ENCODE measurements around the gene WDR33. TPM values are rescaled to one million over a fixed set of nuclear protein-coding genes. Genes with fewer than 3 reads are reported as not detected.

The WDR33 gene
- total and polyA plus RNA-seq, 9 of the 15 experiments (the other 6 are each of a cell fraction or from before 2014, with no cell fraction given), result 24.2 to 57.4 (median 38.4) TPM

GRCh38 chr2:127701193-127701650 is 109.7 kb downstream of the WDR33 start, which contains the start of gene SFT2D3:
Gene SFT2D3, plus strand, starts transcription at chr2:127701497. Its CDS starts 32 bp downstream, at chr2:127701529.
- H3K27me3 ChIP-seq (ENCODE audit: control insufficient read depth in 2 of 2, insufficient read depth in 2 of 2, low read length in 2 of 2), result no peaks in the 10 kb centered on the region
- DNase-seq (ENCODE audit: extremely low read depth in 1 of 4, low spot score in 3 of 4) (peak; percentile 78 to 96 (median 86)), FAIRE-seq (peak; percentile 78), ATAC-seq (peak; percentile 92)
- peak within 1 kb of the TSS; percentile 93 for H3K4me2 ChIP-seq (ENCODE audit: insufficient read depth, low read length)
- H3K4me3 ChIP-seq, result peak within 1 kb of the TSS; percentile 83
- intact Hi-C loops (cut with micrococcal nuclease), result loop anchor here (2.0 kb wide), 2 partner anchors 110 kb away; partner anchors contain the start of gene WDR33
- peak within 1 kb of the TSS; percentile 92 for H2AFZ ChIP-seq (ENCODE audit: low read depth, low read length)
- H4K20me1 ChIP-seq (replicated peaks; ENCODE audit: control insufficient read depth, insufficient read depth, low read length), result no peaks in the 10 kb centered on the region; the same call in none of the 2 replicates
- peaks cover 35% of the 10 kb centered on the region for H3K79me2 ChIP-seq (ENCODE audit: control insufficient read depth, insufficient read depth, low read length)
- H3K9me1 ChIP-seq (ENCODE audit: control insufficient read depth, insufficient read depth, low read length), result no peaks in the 10 kb centered on the region
- peaks cover 35% of the 10 kb centered on the region for H3K36me3 ChIP-seq (ENCODE audit: control insufficient read depth, insufficient read depth, low read length)
- CTCF ChIA-PET (ENCODE audit: low intra/inter-chr PET ratio), result no interaction called here
- no peaks in the 10 kb centered on the region for H3K9me3 ChIP-seq (replicated peaks; ENCODE audit: control insufficient read depth, insufficient read depth, low read depth, low read length)
- H3K4me1 ChIP-seq (replicated peaks in 1 of 2; ENCODE audit: control insufficient read depth in 2 of 2, insufficient read depth in 2 of 2, low read length in 2 of 2), result peaks cover 18 to 26% of the 10 kb centered on the region in 2 experiments
- peak within 1 kb of the TSS; percentile 81 to 99 for H3K9ac ChIP-seq (ENCODE audit: insufficient read depth in 1 of 2, low read depth in 2 of 2, low read length in 2 of 2)
- peak within 1 kb of the TSS; percentile 95 for H3K27ac ChIP-seq (ENCODE audit: extremely low read depth, low read depth, low read length)
- in situ Hi-C loops (cut with MboI), result no loop called here
- no TSS peak for BruUV-seq (replicated peaks)
- POLR2A ChIA-PET, result interaction anchor here (0.6 to 1.3 kb wide), 6 partner anchors 9 to 197 kb away, joined by 3 to 4 read pairs (median 3); no protein-coding TSS in a partner anchor
- under 1% methylated on average over 44 of the region's 44 CpGs for WGBS (ENCODE audit: insufficient coverage, low coverage, missing lambda C conversion rate)
- TF ChIP-seq, protein P1, sequence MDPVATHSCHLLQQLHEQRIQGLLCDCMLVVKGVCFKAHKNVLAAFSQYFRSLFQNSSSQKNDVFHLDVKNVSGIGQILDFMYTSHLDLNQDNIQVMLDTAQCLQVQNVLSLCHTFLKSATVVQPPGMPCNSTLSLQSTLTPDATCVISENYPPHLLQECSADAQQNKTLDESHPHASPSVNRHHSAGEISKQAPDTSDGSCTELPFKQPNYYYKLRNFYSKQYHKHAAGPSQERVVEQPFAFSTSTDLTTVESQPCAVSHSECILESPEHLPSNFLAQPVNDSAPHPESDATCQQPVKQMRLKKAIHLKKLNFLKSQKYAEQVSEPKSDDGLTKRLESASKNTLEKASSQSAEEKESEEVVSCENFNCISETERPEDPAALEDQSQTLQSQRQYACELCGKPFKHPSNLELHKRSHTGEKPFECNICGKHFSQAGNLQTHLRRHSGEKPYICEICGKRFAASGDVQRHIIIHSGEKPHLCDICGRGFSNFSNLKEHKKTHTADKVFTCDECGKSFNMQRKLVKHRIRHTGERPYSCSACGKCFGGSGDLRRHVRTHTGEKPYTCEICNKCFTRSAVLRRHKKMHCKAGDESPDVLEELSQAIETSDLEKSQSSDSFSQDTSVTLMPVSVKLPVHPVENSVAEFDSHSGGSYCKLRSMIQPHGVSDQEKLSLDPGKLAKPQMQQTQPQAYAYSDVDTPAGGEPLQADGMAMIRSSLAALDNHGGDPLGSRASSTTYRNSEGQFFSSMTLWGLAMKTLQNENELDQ (CRISPR knock-in tag; IDR thresholded peaks at IDR 0.05; ENCODE audit: borderline replicate concordance), result no peak
- TF ChIP-seq CHD4 (IDR thresholded peaks at IDR 0.05; ENCODE audit: insufficient read depth, insufficient replicate concordance, low read depth, low read length, poor library complexity, severe bottlenecking) (no peak), HMGN3 (IDR thresholded peaks at IDR 0.05; ENCODE audit: borderline replicate concordance, extremely low read depth, insufficient read length, low read depth, low read length) (peak; percentile 21), E2F1 (CRISPR knock-in tag; IDR thresholded peaks at IDR 0.05) (no peak), POLR2G (IDR thresholded peaks at IDR 0.05; ENCODE audit: low read depth, low read length) (peak; percentile 93), TAF1 (IDR thresholded peaks at IDR 0.05; ENCODE audit: control insufficient read depth, extremely low read depth, insufficient read depth, low read length, severe bottlenecking) (peak; percentile 98), NCOA6 (IDR thresholded peaks at IDR 0.05) (no peak), SMARCA5 (IDR thresholded peaks at IDR 0.05) (no peak), ZBED1 (IDR thresholded peaks at IDR 0.05) (no peak), ZFP36 (IDR thresholded peaks at IDR 0.05; ENCODE audit: low read depth, low read length, partially characterized antibody) (peak; percentile 44), TBL1XR1 (IDR thresholded peaks at IDR 0.05; ENCODE audit: low read length in 2 of 2) (no peak)
- TF ChIP-seq, protein P2, sequence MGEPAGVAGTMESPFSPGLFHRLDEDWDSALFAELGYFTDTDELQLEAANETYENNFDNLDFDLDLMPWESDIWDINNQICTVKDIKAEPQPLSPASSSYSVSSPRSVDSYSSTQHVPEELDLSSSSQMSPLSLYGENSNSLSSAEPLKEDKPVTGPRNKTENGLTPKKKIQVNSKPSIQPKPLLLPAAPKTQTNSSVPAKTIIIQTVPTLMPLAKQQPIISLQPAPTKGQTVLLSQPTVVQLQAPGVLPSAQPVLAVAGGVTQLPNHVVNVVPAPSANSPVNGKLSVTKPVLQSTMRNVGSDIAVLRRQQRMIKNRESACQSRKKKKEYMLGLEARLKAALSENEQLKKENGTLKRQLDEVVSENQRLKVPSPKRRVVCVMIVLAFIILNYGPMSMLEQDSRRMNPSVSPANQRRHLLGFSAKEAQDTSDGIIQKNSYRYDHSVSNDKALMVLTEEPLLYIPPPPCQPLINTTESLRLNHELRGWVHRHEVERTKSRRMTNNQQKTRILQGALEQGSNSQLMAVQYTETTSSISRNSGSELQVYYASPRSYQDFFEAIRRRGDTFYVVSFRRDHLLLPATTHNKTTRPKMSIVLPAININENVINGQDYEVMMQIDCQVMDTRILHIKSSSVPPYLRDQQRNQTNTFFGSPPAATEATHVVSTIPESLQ (CRISPR knock-in tag; IDR thresholded peaks at IDR 0.05), result 0 out of 2 replicates have a peak, but pooled peaks have one; percentile 25
- TF ChIP-seq, protein P3, sequence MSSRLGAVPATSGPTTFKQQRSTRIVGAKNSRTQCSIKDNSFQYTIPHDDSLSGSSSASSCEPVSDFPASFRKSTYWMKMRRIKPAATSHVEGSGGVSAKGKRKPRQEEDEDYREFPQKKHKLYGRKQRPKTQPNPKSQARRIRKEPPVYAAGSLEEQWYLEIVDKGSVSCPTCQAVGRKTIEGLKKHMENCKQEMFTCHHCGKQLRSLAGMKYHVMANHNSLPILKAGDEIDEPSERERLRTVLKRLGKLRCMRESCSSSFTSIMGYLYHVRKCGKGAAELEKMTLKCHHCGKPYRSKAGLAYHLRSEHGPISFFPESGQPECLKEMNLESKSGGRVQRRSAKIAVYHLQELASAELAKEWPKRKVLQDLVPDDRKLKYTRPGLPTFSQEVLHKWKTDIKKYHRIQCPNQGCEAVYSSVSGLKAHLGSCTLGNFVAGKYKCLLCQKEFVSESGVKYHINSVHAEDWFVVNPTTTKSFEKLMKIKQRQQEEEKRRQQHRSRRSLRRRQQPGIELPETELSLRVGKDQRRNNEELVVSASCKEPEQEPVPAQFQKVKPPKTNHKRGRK (tag; IDR thresholded peaks at IDR 0.05), result no peak
